ENCODE data around the gene RAB20. TPM values are rescaled to one million over a fixed set of nuclear protein-coding genes. Genes with fewer than 3 reads are reported as not detected.

The RAB20 gene
- polyA plus RNA-seq, 1 donor from 2014 or later, result not detected

DNA sequence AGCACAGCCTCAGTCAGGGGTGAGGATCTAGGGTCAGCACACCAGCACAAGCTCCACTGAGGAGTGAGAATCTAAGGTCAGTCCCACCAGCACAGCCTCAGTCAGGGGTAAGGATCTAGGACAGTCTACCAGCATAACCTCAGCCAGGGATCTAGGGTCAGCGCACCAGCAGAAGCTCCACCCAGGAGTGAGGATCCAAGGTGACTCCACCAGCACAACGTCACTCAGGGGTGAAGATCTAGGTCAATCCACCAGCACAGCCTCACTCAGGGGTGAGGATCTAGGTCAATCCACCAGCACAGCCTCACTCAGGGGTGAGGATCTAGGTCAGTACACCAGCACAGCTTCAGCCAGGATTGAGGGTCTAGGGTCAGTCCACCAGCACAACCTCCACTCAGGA lies 64.5 kb downstream of the RAB20 start:
- Histone ChIP-seq H3K36me3 (ENCODE audit: insufficient read depth, low read length) (no peaks in the 10 kb centered on the region), H3K79me2 (replicated peaks; ENCODE audit: insufficient read depth, low read length) (no peaks in the 10 kb centered on the region), H2AFZ (ENCODE audit: low read depth, low read length) (no peak overlapping the region), H3K4me3 (ENCODE audit: low read length) (no peak overlapping the region), H3F3A (ENCODE audit: insufficient read depth, low read length, poor library complexity, severe bottlenecking) (no peaks in the 10 kb centered on the region), H3K9me3 (ENCODE audit: low read length) (no peaks in the 10 kb centered on the region), H3K27ac (ENCODE audit: low read length) (no peak overlapping the region), H4K20me1 (ENCODE audit: insufficient read depth) (no peaks in the 10 kb centered on the region), H3K9ac (ENCODE audit: low read length) (no peak overlapping the region), H3K4me2 (ENCODE audit: low read length) (no peak overlapping the region), H3K9me2 (ENCODE audit: insufficient read depth, low read length) (no peaks in the 10 kb centered on the region), H3K27me3 (ENCODE audit: insufficient read depth, low read depth, low read length) (no peaks in the 10 kb centered on the region)
- TF ChIP-seq, protein P1, sequence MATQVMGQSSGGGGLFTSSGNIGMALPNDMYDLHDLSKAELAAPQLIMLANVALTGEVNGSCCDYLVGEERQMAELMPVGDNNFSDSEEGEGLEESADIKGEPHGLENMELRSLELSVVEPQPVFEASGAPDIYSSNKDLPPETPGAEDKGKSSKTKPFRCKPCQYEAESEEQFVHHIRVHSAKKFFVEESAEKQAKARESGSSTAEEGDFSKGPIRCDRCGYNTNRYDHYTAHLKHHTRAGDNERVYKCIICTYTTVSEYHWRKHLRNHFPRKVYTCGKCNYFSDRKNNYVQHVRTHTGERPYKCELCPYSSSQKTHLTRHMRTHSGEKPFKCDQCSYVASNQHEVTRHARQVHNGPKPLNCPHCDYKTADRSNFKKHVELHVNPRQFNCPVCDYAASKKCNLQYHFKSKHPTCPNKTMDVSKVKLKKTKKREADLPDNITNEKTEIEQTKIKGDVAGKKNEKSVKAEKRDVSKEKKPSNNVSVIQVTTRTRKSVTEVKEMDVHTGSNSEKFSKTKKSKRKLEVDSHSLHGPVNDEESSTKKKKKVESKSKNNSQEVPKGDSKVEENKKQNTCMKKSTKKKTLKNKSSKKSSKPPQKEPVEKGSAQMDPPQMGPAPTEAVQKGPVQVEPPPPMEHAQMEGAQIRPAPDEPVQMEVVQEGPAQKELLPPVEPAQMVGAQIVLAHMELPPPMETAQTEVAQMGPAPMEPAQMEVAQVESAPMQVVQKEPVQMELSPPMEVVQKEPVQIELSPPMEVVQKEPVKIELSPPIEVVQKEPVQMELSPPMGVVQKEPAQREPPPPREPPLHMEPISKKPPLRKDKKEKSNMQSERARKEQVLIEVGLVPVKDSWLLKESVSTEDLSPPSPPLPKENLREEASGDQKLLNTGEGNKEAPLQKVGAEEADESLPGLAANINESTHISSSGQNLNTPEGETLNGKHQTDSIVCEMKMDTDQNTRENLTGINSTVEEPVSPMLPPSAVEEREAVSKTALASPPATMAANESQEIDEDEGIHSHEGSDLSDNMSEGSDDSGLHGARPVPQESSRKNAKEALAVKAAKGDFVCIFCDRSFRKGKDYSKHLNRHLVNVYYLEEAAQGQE (IDR thresholded peaks at IDR 0.05; ENCODE audit: borderline replicate concordance), result no peak
- TF ChIP-seq POLR2AphosphoS5 (IDR thresholded peaks at IDR 0.05) (no peak), EZH2 (IDR thresholded peaks at IDR 0.05; ENCODE audit: borderline replicate concordance, insufficient read depth, low read length, poor library complexity, severe bottlenecking) (no peak), MXI1 (conservative IDR thresholded peaks at IDR 0.05; ENCODE audit: poor library complexity, severe bottlenecking) (no peak), RAD21 (conservative IDR thresholded peaks at IDR 0.05) (no peak), TAF1 (IDR thresholded peaks at IDR 0.05; ENCODE audit: low read depth) (no peak), SMC3 (conservative IDR thresholded peaks at IDR 0.05; ENCODE audit: poor library complexity) (no peak), EP300 (conservative IDR thresholded peaks at IDR 0.05; ENCODE audit: poor library complexity, severe bottlenecking) (no peak)
- TF ChIP-seq, protein P2, sequence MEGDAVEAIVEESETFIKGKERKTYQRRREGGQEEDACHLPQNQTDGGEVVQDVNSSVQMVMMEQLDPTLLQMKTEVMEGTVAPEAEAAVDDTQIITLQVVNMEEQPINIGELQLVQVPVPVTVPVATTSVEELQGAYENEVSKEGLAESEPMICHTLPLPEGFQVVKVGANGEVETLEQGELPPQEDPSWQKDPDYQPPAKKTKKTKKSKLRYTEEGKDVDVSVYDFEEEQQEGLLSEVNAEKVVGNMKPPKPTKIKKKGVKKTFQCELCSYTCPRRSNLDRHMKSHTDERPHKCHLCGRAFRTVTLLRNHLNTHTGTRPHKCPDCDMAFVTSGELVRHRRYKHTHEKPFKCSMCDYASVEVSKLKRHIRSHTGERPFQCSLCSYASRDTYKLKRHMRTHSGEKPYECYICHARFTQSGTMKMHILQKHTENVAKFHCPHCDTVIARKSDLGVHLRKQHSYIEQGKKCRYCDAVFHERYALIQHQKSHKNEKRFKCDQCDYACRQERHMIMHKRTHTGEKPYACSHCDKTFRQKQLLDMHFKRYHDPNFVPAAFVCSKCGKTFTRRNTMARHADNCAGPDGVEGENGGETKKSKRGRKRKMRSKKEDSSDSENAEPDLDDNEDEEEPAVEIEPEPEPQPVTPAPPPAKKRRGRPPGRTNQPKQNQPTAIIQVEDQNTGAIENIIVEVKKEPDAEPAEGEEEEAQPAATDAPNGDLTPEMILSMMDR (IDR thresholded peaks at IDR 0.05; ENCODE audit: poor library complexity, severe bottlenecking), result no peak

- Histone ChIP-seq H3K27me3 (ENCODE audit: insufficient read depth, low read depth, low read length) (no peaks in the 10 kb centered on the region), H4K20me1 (ENCODE audit: insufficient read depth) (no peaks in the 10 kb centered on the region), H3K27ac (ENCODE audit: low read length) (no peak overlapping the region), H3K9me3 (ENCODE audit: low read length) (no peaks in the 10 kb centered on the region), H3K4me3 (ENCODE audit: low read length) (no peak overlapping the region), H3K9ac (ENCODE audit: low read length) (no peak overlapping the region), H3F3A (ENCODE audit: insufficient read depth, low read length, poor library complexity, severe bottlenecking) (no peaks in the 10 kb centered on the region), H3K9me2 (ENCODE audit: insufficient read depth, low read length) (no peaks in the 10 kb centered on the region), H3K4me2 (ENCODE audit: low read length) (no peak overlapping the region), H2AFZ (ENCODE audit: low read depth, low read length) (no peak overlapping the region), H3K79me2 (replicated peaks; ENCODE audit: insufficient read depth, low read length) (no peaks in the 10 kb centered on the region), H3K36me3 (ENCODE audit: insufficient read depth, low read length) (no peaks in the 10 kb centered on the region)
- TF ChIP-seq, protein P2 (IDR thresholded peaks at IDR 0.05; ENCODE audit: poor library complexity, severe bottlenecking), result no peak
- TF ChIP-seq EZH2 (IDR thresholded peaks at IDR 0.05; ENCODE audit: borderline replicate concordance, insufficient read depth, low read length, poor library complexity, severe bottlenecking) (no peak), EP300 (conservative IDR thresholded peaks at IDR 0.05; ENCODE audit: poor library complexity, severe bottlenecking) (no peak), TAF1 (IDR thresholded peaks at IDR 0.05; ENCODE audit: low read depth) (no peak), POLR2AphosphoS5 (IDR thresholded peaks at IDR 0.05) (no peak), SMC3 (conservative IDR thresholded peaks at IDR 0.05; ENCODE audit: poor library complexity) (no peak), MXI1 (conservative IDR thresholded peaks at IDR 0.05; ENCODE audit: poor library complexity, severe bottlenecking) (no peak), RAD21 (conservative IDR thresholded peaks at IDR 0.05) (no peak)
- TF ChIP-seq, protein P1 (IDR thresholded peaks at IDR 0.05; ENCODE audit: borderline replicate concordance), result no peak
Measured at GRCh38 chr13:110496281-110496680, 65.2 kb downstream of the RAB20 start.
